IPS DF 6.9 (cell line): ENCODE data around the gene RAD51B.
"Not testable (repeated sequence)": the region's sequence is repeated elsewhere in the genome, so short reads cannot be mapped to it uniquely, and the experiment has no call there.

Experiments
- DNase-seq: peaks from one replicate; pipeline ENCODE4 v3.0.0-alpha.2; 2013; ENCODE audit warnings: low read depth, low spot score
- H3K27ac ChIP-seq: one replicate; pipeline ENCODE4 v1.5.1; 2013; ENCODE audit warnings: low read length, control low read depth
- H3K27me3 ChIP-seq: 2 replicates; pipeline ENCODE4 v1.6.1; 2013; ENCODE audit warnings: mild to moderate bottlenecking, low read length; ENCODE audit not compliant: control insufficient read depth, insufficient read depth
- H3K36me3 ChIP-seq: 2 replicates; pipeline ENCODE4 v1.6.1; 2013; ENCODE audit warnings: low read length; ENCODE audit not compliant: control insufficient read depth, insufficient read depth
- H3K4me1 ChIP-seq: 2 replicates; pipeline ENCODE4 v1.6.1; 2013; ENCODE audit warnings: low read length; ENCODE audit not compliant: control insufficient read depth, insufficient read depth
- H3K4me3 ChIP-seq: 2 replicates; pipeline ENCODE4 v1.5.1; 2013; ENCODE audit warnings: mild to moderate bottlenecking, low read length
- H3K9me3 ChIP-seq: 2 replicates; pipeline ENCODE4 v1.6.1; 2013; ENCODE audit warnings: low read length, inconsistent platforms; ENCODE audit not compliant: control insufficient read depth, insufficient read depth
- WGBS: extraction: QIAGEN DNeasy Blood & Tissue Kit; methylation state at CpG from one replicate; pipeline ENCODE4 v1.1.7; 2013; ENCODE audit warnings: mixed read lengths, missing lambda C conversion rate; ENCODE audit not compliant: insufficient read length, insufficient coverage; 5-methylcytosine and 5-hydroxymethylcytosine counted together

The RAD51B gene

GRCh38 chr14:68434173-68434572 lies 614.6 kb downstream of the RAD51B start:
- not testable (repeated sequence) for H3K36me3 ChIP-seq, H3K27ac ChIP-seq, H3K27me3 ChIP-seq, H3K4me1 ChIP-seq, H3K9me3 ChIP-seq, DNase-seq, H3K4me3 ChIP-seq
- WGBS = no CpG with 5 or more reads among the region's 6 CpGs

DNA sequence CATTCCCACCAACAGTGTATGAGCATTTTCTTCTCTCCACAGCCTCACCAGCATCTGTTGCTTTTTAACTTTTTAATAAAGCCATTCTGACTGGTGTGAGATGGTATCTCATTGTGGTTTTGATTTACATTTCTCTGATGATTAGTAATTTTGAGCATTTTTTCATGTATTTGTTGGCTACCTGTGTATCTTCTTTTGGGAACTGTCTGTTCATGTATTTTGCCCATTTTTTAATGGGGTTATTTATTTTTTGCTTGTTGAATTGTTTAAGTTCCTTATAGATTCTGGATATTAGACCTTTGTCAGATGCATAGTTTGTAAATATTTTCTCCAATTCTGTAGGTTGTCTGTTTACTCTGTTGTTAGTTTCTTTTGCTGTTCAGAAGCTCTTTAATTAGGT lies 616.1 kb downstream of the RAD51B start:
- not testable (repeated sequence) for H3K9me3 ChIP-seq, DNase-seq, H3K27me3 ChIP-seq, H3K4me3 ChIP-seq, H3K27ac ChIP-seq, H3K36me3 ChIP-seq, H3K4me1 ChIP-seq

- no CpG with 5 or more reads among the region's 2 CpGs for WGBS
- H3K4me3 ChIP-seq = no peak overlapping the region
Measured at GRCh38 chr14:68439676-68440075, 620.1 kb downstream of the RAD51B start.

GRCh38 chr14:68440820-68441219 lies 621.2 kb downstream of the RAD51B start:
- no peak overlapping the region for H3K27ac ChIP-seq
- DNase-seq = no peak
- no peak overlapping the region for H3K4me3 ChIP-seq

More at GRCh38 chr14:68439676-68440075, 620.1 kb downstream of the RAD51B start:
- Histone ChIP-seq H3K36me3 (no peaks in the 10 kb centered on the region), H3K4me1 (no peaks in the 10 kb centered on the region), H3K27ac (no peak overlapping the region), H3K9me3 (no peaks in the 10 kb centered on the region), H3K27me3 (no peaks in the 10 kb centered on the region)
- DNase-seq = no peak

GRCh38 chr14:68441542-68441941 lies 622.0 kb downstream of the RAD51B start:
- Histone ChIP-seq H3K9me3 (no peaks in the 10 kb centered on the region), H3K27me3 (no peaks in the 10 kb centered on the region), H3K4me1 (no peaks in the 10 kb centered on the region), H3K27ac (no peak overlapping the region), H3K4me3 (no peak overlapping the region), H3K36me3 (no peaks in the 10 kb centered on the region)
- DNase-seq = no peak
- WGBS = no CpG with 5 or more reads among the region's 3 CpGs

More at GRCh38 chr14:68440820-68441219, 621.2 kb downstream of the RAD51B start:
- Histone ChIP-seq H3K27me3 (no peaks in the 10 kb centered on the region), H3K4me1 (no peaks in the 10 kb centered on the region), H3K9me3 (no peaks in the 10 kb centered on the region), H3K36me3 (no peaks in the 10 kb centered on the region)

DNA sequence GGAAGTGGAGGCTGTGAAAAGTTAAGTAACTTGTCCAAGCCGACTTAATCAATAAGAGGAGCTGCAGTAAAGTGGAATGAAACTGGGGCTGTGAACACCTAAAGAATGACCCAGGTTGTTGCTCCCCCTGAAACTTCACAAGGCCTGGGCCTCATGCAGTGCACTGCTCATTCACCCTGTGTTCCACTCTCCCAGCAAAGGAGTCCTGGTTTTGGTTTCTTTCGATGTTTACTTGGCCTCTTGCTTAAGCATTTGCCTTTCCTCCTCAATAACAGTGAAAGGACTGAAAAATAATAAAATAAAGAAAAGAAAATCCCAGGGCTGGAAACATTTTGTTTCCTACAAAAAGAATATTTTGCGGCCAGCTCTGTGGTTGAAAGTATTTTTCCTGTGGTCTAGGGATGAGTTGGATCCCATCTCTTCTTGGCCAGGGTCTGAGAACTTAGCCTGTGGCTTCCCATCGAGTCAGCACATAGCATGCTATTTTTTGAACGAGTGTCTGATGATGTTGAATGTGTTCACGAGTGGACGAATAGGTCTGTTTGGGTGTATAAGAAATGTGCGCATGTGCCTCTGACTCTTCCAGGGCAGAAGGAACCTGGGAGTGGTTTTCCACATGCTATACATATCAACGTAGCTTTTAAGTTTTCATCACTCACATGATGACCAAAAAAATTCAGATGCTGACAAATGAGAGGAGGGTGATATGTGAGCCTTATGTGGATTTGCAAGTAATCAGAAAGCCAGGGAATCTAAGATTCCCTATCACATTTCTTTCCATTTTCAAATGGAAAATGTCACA lies 623.5 kb downstream of the RAD51B start:
- Histone ChIP-seq H3K27me3 (no peaks in the 10 kb centered on the region), H3K9me3 (no peaks in the 10 kb centered on the region), H3K27ac (no peak overlapping the region), H3K4me3 (no peak overlapping the region), H3K4me1 (no peaks in the 10 kb centered on the region), H3K36me3 (no peaks in the 10 kb centered on the region)
- no CpG with 5 or more reads among the region's 9 CpGs for WGBS
- no peak for DNase-seq

DNA sequence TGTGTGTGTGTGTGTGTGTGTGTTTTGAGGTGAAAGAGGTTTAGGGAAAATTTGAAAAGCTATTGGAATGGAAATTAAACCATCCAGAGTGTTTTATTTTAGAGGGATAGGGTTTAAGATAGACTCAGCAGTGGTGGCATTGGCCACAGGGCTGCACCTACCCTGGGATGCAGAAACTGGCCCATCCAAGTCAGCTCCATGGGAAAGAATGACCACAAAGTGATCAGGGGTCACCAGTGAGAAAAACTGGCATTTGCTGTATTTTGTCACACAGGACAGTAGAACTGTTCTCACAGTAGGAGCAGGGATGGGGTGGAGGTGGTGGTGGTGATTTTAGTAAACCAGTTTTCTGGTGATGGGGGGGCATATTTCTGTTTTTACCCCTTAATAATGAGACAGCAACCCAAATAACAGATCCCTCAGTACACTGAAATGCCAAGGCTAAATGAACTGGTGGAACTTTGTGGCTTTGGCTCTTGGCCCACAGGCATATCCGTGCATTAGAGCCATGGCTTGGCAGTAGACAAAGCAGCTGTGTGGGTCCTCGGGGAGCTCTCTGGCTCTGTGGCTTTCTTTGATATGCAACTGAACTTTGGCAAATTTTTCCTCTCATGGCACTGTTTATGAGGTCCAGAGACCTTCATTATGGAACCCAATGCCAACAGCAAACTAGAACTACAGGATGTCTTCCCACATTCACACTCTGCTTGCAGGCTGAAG lies 625.0 kb downstream of the RAD51B start:
- H3K9me3 ChIP-seq = no peaks in the 10 kb centered on the region
- no CpG with 5 or more reads among the region's 2 CpGs for WGBS
- no peaks in the 10 kb centered on the region for H3K36me3 ChIP-seq
- H3K4me1 ChIP-seq = no peaks in the 10 kb centered on the region
- H3K27ac ChIP-seq = no peak overlapping the region
- DNase-seq = no peak
- H3K27me3 ChIP-seq = no peaks in the 10 kb centered on the region
- H3K4me3 ChIP-seq = no peak overlapping the region

- H3K9me3 ChIP-seq = no peaks in the 10 kb centered on the region
- WGBS = 100% methylated on average over 1 of the region's 7 CpGs
- no peaks in the 10 kb centered on the region for H3K36me3 ChIP-seq
- no peak overlapping the region for H3K4me3 ChIP-seq
- peaks cover 1% of the 10 kb centered on the region; the same call in 1 of the 2 replicates for H3K4me1 ChIP-seq
- no peaks in the 10 kb centered on the region for H3K27me3 ChIP-seq
- H3K27ac ChIP-seq = no peak overlapping the region
- DNase-seq = no peak
Measured at GRCh38 chr14:68446243-68447040, 626.9 kb downstream of the RAD51B start.

GRCh38 chr14:68447581-68448251 lies 628.1 kb downstream of the RAD51B start:
- Histone ChIP-seq H3K27ac (no peak overlapping the region), H3K4me1 (peaks cover 1% of the 10 kb centered on the region; the same call in 1 of the 2 replicates), H3K4me3 (no peak overlapping the region), H3K27me3 (no peaks in the 10 kb centered on the region), H3K36me3 (no peaks in the 10 kb centered on the region), H3K9me3 (no peaks in the 10 kb centered on the region)
- no CpG with 5 or more reads among the region's 4 CpGs for WGBS
- no peak for DNase-seq
